Endodermal cell (in vitro differentiated cells): ENCODE measurements around the gene GPBP1. TPM values are rescaled to one million over a fixed set of nuclear protein-coding genes. Genes with fewer than 3 reads are reported as not detected.

Experiments
- DNase-seq: peaks from one replicate; pipeline ENCODE4 v3.0.0-alpha.2; 2017
- H3K27ac ChIP-seq: 2 replicates; pipeline ENCODE4 v1.5.1; 2013; ENCODE audit warnings: mild to moderate bottlenecking, low read depth, low read length, moderate library complexity
- H3K27me3 ChIP-seq: 2 replicates; pipeline ENCODE4 v1.6.1; 2013; ENCODE audit warnings: mild to moderate bottlenecking, low read length, moderate library complexity; ENCODE audit not compliant: insufficient read depth, control insufficient read depth, poor library complexity, severe bottlenecking
- H3K36me3 ChIP-seq: 2 replicates; pipeline ENCODE4 v1.7.0; 2013; ENCODE audit warnings: mild to moderate bottlenecking, low read length, moderate library complexity; ENCODE audit not compliant: control insufficient read depth, insufficient read depth
- H3K4me1 ChIP-seq: one replicate; pipeline ENCODE4 v1.7.0; 2013; ENCODE audit warnings: low read length; ENCODE audit not compliant: control insufficient read depth, insufficient read depth
- H3K4me3 ChIP-seq: 2 replicates; pipeline ENCODE4 v1.5.1; 2013; ENCODE audit warnings: mild to moderate bottlenecking, low read length, moderate library complexity
- H3K9ac ChIP-seq: 2 replicates; pipeline ENCODE4 v1.6.1; 2013; ENCODE audit warnings: mild to moderate bottlenecking, low read length, moderate library complexity; ENCODE audit not compliant: poor library complexity, severe bottlenecking; ENCODE audit errors: extremely low read depth
- H3K9me3 ChIP-seq: 2 replicates; pipeline ENCODE4 v1.6.1; 2013; ENCODE audit warnings: mild to moderate bottlenecking, low read length, moderate library complexity; ENCODE audit not compliant: control insufficient read depth
- H3K27ac Mint-ChIP-seq: 2 replicates; pipeline ENCODE4 v1.8.0; 2020; ENCODE audit warnings: mixed read lengths
- H3K27me3 Mint-ChIP-seq: 2 replicates; pipeline ENCODE4 v1.8.0; 2021; ENCODE audit warnings: mild to moderate bottlenecking, mixed read lengths; ENCODE audit not compliant: insufficient read depth
- H3K36me3 Mint-ChIP-seq: 2 replicates; pipeline ENCODE4 v1.8.0; 2020; ENCODE audit warnings: low read depth, mixed read lengths
- H3K4me1 Mint-ChIP-seq: 2 replicates; pipeline ENCODE4 v1.8.0; 2020; ENCODE audit warnings: mixed read lengths
- H3K4me3 Mint-ChIP-seq: 2 replicates; pipeline ENCODE4 v1.8.0; 2020; ENCODE audit warnings: mild to moderate bottlenecking, moderate library complexity, mixed read lengths
- H3K9me3 Mint-ChIP-seq: 2 replicates; pipeline ENCODE4 v1.8.0; 2020; ENCODE audit warnings: mild to moderate bottlenecking, mixed read lengths
- WGBS, 2 experiments: methylation state at CpG; one replicate each; pipeline versions ENCODE4 v1.1.5 to v1.1.7; 2013; ENCODE audit warnings: missing lambda C conversion rate in 2 of 2, mixed read lengths in 1 of 2; ENCODE audit not compliant: insufficient coverage in 1 of 2, insufficient read length in 1 of 2; 5-methylcytosine and 5-hydroxymethylcytosine counted together
- total RNA-seq, 2 donors: library from RNA; stranded (reverse); fragmentation: NEBNext Ultra II Directional in 1 of 2; extraction: Animal tissue kit (Norgen Biotek cat#: 25700) in 1 of 2; gene quantifications; 2 replicates in 1 of 2; 3 replicates in 1 of 2; pipeline ENCODE4 v1.2.1, GENCODE V29; 2021
- TF ChIP-seq, protein P1 (sequence below): fragments of 200-600 bp; sonication (generic); conservative IDR thresholded peaks from 2 replicates; pipeline ENCODE4 v1.5.0; 2021; ENCODE audit warnings: antibody characterized with exemption, mild to moderate bottlenecking

The GPBP1 gene
- total RNA-seq, 2 donors from 2014 or later, result 109 to 124 TPM

GRCh38 chr5:57311921-57312735, 138.3 kb downstream of the GPBP1 start:
- Histone ChIP-seq H3K4me1 (no peaks in the 10 kb centered on the region), H3K9ac (no peak overlapping the region), H3K36me3 (no peaks in the 10 kb centered on the region), H3K4me3 (no peak overlapping the region), H3K27me3 (no peaks in the 10 kb centered on the region), H3K9me3 (peaks cover 23% of the 10 kb centered on the region), H3K27ac (no peak overlapping the region)
- Mint-ChIP-seq H3K27ac (no peak overlapping the region), H3K9me3 (peaks cover 37% of the 10 kb centered on the region), H3K4me3 (no peak overlapping the region), H3K36me3 (no peaks in the 10 kb centered on the region), H3K27me3 (no peaks in the 10 kb centered on the region), H3K4me1 (peaks cover 4% of the 10 kb centered on the region)
- WGBS, 2 experiments, result 94 to 100% methylated on average over 4 to 6 of the region's 6 CpGs
- TF ChIP-seq, protein P1, sequence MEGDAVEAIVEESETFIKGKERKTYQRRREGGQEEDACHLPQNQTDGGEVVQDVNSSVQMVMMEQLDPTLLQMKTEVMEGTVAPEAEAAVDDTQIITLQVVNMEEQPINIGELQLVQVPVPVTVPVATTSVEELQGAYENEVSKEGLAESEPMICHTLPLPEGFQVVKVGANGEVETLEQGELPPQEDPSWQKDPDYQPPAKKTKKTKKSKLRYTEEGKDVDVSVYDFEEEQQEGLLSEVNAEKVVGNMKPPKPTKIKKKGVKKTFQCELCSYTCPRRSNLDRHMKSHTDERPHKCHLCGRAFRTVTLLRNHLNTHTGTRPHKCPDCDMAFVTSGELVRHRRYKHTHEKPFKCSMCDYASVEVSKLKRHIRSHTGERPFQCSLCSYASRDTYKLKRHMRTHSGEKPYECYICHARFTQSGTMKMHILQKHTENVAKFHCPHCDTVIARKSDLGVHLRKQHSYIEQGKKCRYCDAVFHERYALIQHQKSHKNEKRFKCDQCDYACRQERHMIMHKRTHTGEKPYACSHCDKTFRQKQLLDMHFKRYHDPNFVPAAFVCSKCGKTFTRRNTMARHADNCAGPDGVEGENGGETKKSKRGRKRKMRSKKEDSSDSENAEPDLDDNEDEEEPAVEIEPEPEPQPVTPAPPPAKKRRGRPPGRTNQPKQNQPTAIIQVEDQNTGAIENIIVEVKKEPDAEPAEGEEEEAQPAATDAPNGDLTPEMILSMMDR, result no peak
- no peak for DNase-seq

DNA sequence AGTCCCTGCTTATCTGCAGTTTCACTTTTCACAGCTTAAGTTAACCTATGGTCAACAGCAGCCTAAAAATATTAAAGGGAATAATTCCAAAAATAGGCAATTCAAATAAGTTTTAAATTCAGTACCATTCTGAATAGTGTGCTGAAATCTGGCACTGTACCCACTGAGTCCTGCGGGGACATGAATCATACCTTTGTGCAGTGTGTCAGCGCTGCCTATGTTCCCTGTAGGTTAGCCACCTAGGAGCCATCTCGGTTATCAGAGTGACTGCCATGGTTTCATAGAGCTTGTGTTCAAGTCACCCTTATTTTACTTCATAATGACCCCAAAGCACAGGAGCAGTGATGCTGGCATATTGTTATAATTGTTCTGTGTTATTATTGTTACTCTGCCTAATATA, 139.9 kb downstream of the GPBP1 start:
- H3K4me3 ChIP-seq, result no peak overlapping the region
- no peak overlapping the region for H3K9ac ChIP-seq
- 94 to 100% methylated on average over 2 to 3 of the region's 3 CpGs for WGBS, 2 experiments
- Mint-ChIP-seq H3K27me3 (no peaks in the 10 kb centered on the region), H3K4me1 (peaks cover 4% of the 10 kb centered on the region), H3K9me3 (peaks cover 23% of the 10 kb centered on the region), H3K4me3 (no peak overlapping the region), H3K36me3 (no peaks in the 10 kb centered on the region), H3K27ac (no peak overlapping the region)
- no peaks in the 10 kb centered on the region for H3K4me1 ChIP-seq
- H3K27me3 ChIP-seq, result no peaks in the 10 kb centered on the region
- TF ChIP-seq, protein P1, result no peak
- H3K9me3 ChIP-seq, result peaks cover 8% of the 10 kb centered on the region
- DNase-seq, result no peak
- H3K27ac ChIP-seq, result no peak overlapping the region
- no peaks in the 10 kb centered on the region for H3K36me3 ChIP-seq

Other genes with a start within 250 kb of the GPBP1 start
- gene MIER3, start 221.9 kb upstream of the GPBP1 start, total RNA-seq, result 10 to 100 TPM; 48.3 to 51.8 TPM